DND-41 (cell line): Measurements from ENCODE around the gene SENP3.

Experiments
- ATAC-seq: fragments of 200-7000 bp; cut with Tn5 transposase; 3 replicates; pipeline ENCODE4 v1.9.1; 2021; ENCODE audit warnings: low read depth; ENCODE audit not compliant: insufficient read depth
- DNase-seq: peaks from one replicate; pipeline ENCODE4 v3.0.0-alpha.2; 2020
- H2AFZ ChIP-seq: 2 replicates; pipeline ENCODE4 v1.6.0; 2012; ENCODE audit warnings: low read depth, low read length
- H3K27ac ChIP-seq: 2 replicates; pipeline ENCODE4 v1.5.1; 2012; ENCODE audit warnings: low read length, inconsistent platforms
- H3K27me3 ChIP-seq: fragments of 200-600 bp; sonication (generic); 2 replicates; pipeline ENCODE4 v1.6.0; 2012; ENCODE audit warnings: low read length, mild to moderate bottlenecking, inconsistent platforms; ENCODE audit not compliant: insufficient read depth, poor library complexity
- H3K36me3 ChIP-seq: 2 replicates; pipeline ENCODE4 v1.5.1; 2012; ENCODE audit warnings: low read length, inconsistent platforms; ENCODE audit not compliant: insufficient read depth
- H3K4me1 ChIP-seq: 2 replicates; pipeline ENCODE4 v1.5.1; 2012; ENCODE audit warnings: mild to moderate bottlenecking, low read length; ENCODE audit not compliant: insufficient read depth
- H3K4me2 ChIP-seq: 2 replicates; pipeline ENCODE4 v1.6.0; 2012; ENCODE audit warnings: mild to moderate bottlenecking, moderate library complexity, low read length, inconsistent platforms; ENCODE audit not compliant: insufficient read depth
- H3K4me3 ChIP-seq, 2 experiments: fragments of 200-600 bp in 1 of 2; shearing (Covaris generic) in 1 of 2; 2 replicates each; pipeline ENCODE4 v1.5.1; 2012 to 2016; ENCODE audit warnings: inconsistent platforms in 2 of 2, low read length in 2 of 2, mild to moderate bottlenecking in 2 of 2, low read depth in 1 of 2, moderate library complexity in 1 of 2
- H3K79me2 ChIP-seq: 2 replicates; pipeline ENCODE4 v1.6.0; 2012; ENCODE audit warnings: low read length, inconsistent platforms; ENCODE audit not compliant: insufficient read depth
- H3K9ac ChIP-seq: 2 replicates; pipeline ENCODE4 v1.6.0; 2012; ENCODE audit warnings: low read depth, mild to moderate bottlenecking, inconsistent platforms, low read length, moderate library complexity
- H3K9me3 ChIP-seq: 2 replicates; pipeline ENCODE4 v1.5.1; 2012; ENCODE audit warnings: low read length, moderate library complexity, mild to moderate bottlenecking, inconsistent platforms; ENCODE audit not compliant: insufficient read depth, severe bottlenecking
- H4K20me1 ChIP-seq: 2 replicates; pipeline ENCODE4 v1.6.0; 2012; ENCODE audit warnings: low read length; ENCODE audit not compliant: insufficient read depth
- EZH2 ChIP-seq: IDR thresholded peaks from 3 replicates; pipeline ENCODE4 v1.6.1; 2012; ENCODE audit warnings: borderline replicate concordance, low read depth, mild to moderate bottlenecking, moderate library complexity, low read length, inconsistent platforms; ENCODE audit not compliant: severe bottlenecking
- TF ChIP-seq, protein P1 (sequence below): IDR thresholded peaks from 2 replicates; pipeline ENCODE4 v1.5.1; 2012; ENCODE audit warnings: borderline replicate concordance, low read length, moderate library complexity, mild to moderate bottlenecking; ENCODE audit not compliant: poor library complexity, severe bottlenecking; ENCODE audit errors: extremely low read depth

SENP3 gene

DNA sequence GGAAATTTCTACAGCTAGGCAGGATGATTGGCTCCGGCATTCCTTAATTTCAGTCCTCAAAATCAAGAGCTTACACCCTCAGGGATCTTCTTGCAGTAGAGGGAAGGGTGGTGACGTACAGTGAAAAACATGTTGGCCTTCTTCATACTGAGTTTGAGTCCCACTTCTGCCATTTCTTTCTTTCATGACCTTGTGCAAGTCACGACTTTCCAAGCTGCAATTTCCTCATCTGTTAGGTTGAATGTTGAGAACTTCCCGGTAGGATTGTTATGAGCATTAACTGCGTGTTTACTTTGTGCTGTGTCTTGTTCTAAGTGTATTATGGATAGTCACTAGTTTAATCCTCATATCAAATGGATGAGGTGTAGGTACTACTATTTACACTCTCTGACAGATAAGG lies 7.9 kb downstream of the SENP3 start:
- Histone ChIP-seq H2AFZ (no peak overlapping the region), H4K20me1 (peaks cover 25% of the 10 kb centered on the region), H3K9me3 (no peaks in the 10 kb centered on the region), H3K4me2 (no peak overlapping the region), H3K9ac (no peak overlapping the region), H3K4me1 (peaks cover 46% of the 10 kb centered on the region), H3K27ac (no peak overlapping the region), H3K79me2 (peaks cover 74% of the 10 kb centered on the region), H3K27me3 (no peaks in the 10 kb centered on the region), H3K4me3 (no peak overlapping the region), H3K36me3 (peaks cover 79% of the 10 kb centered on the region)
- DNase-seq (no peak), ATAC-seq (no peak)
- no peak for TF ChIP-seq EZH2
- TF ChIP-seq, protein P1, sequence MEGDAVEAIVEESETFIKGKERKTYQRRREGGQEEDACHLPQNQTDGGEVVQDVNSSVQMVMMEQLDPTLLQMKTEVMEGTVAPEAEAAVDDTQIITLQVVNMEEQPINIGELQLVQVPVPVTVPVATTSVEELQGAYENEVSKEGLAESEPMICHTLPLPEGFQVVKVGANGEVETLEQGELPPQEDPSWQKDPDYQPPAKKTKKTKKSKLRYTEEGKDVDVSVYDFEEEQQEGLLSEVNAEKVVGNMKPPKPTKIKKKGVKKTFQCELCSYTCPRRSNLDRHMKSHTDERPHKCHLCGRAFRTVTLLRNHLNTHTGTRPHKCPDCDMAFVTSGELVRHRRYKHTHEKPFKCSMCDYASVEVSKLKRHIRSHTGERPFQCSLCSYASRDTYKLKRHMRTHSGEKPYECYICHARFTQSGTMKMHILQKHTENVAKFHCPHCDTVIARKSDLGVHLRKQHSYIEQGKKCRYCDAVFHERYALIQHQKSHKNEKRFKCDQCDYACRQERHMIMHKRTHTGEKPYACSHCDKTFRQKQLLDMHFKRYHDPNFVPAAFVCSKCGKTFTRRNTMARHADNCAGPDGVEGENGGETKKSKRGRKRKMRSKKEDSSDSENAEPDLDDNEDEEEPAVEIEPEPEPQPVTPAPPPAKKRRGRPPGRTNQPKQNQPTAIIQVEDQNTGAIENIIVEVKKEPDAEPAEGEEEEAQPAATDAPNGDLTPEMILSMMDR: no peak

DNA sequence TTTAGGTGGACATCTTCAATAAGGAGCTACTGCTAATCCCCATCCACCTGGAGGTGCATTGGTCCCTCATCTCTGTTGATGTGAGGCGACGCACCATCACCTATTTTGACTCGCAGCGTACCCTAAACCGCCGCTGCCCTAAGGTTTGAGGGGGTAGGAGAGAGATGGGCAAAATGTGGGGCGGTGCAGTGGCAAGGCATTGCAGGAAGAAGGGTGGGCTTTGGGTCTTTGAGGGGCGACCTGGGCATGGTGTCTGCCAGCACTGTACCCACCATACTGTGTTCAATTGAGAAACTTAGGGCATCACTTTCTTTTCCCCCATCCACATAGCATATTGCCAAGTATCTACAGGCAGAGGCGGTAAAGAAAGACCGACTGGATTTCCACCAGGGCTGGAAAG lies 8.6 kb downstream of the SENP3 start:
- Histone ChIP-seq H2AFZ (no peak overlapping the region), H3K4me2 (no peak overlapping the region), H3K79me2 (peaks cover 74% of the 10 kb centered on the region), H3K9me3 (no peaks in the 10 kb centered on the region), H3K9ac (no peak overlapping the region), H3K27me3 (no peaks in the 10 kb centered on the region), H3K4me1 (peaks cover 46% of the 10 kb centered on the region), H3K4me3 (no peak overlapping the region), H3K27ac (no peak overlapping the region), H3K36me3 (peaks cover 79% of the 10 kb centered on the region), H4K20me1 (peaks cover 27% of the 10 kb centered on the region)
- ATAC-seq (no peak), DNase-seq (no peak)
- TF ChIP-seq, protein P1: no peak

DNA sequence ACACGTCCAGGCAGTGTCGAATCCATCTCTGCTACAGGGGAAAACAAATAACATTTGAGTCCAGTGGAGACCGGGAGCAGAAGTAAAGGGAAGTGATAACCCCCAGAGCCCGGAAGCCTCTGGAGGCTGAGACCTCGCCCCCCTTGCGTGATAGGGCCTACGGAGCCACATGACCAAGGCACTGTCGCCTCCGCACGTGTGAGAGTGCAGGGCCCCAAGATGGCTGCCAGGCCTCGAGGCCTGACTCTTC lies 10.5 kb downstream of the SENP3 start:
- Histone ChIP-seq H3K79me2 (peaks cover 76% of the 10 kb centered on the region), H3K4me1 (peaks cover 60% of the 10 kb centered on the region), H2AFZ (peak overlapping the region; percentile 64), H3K9ac (peak overlapping the region; percentile 64), H3K36me3 (peaks cover 82% of the 10 kb centered on the region), H4K20me1 (peaks cover 43% of the 10 kb centered on the region), H3K9me3 (no peaks in the 10 kb centered on the region), H3K27ac (peak overlapping the region; percentile 82), H3K4me2 (peak overlapping the region; percentile 78), H3K4me3 (peak overlapping the region; percentile 34 to 64; a peak in 3 of 4 replicates), H3K27me3 (no peaks in the 10 kb centered on the region)
- TF ChIP-seq, protein P1: no peak
- TF ChIP-seq EZH2: no peak
- ATAC-seq (peak; percentile 88), DNase-seq (no peak)
